HepG2 (cell line): ENCODE results near the gene FBF1. TPM values are rescaled to one million over a fixed set of nuclear protein-coding genes. Genes with fewer than 3 reads are reported as not detected.

Experiments
- ATAC-seq: fragments of 200-7000 bp; cut with Tn5 transposase; 3 replicates; pipeline ENCODE4 v1.9.1; 2020; ENCODE audit warnings: mild to moderate bottlenecking, moderate library complexity
- BruUV-seq: library from RNA; stranded (reverse); fragments of 400-500 nt; replicated peaks from 2 replicates; lab custom pipeline; 2021; lab: Mats Ljungman, UMichigan
- CTCF ChIA-PET: fragments of 300-600 bp; formaldehyde crosslinking; extraction: SDS; loops from one replicate; lab custom pipeline; 2021; ENCODE audit warnings: low total read pairs, inconsistent platforms, low intra/inter-chr PET ratio; lab: Yijun Ruan, JAX
- POLR2A ChIA-PET: fragments of 350-600 bp; sonication (Branson Sonifier 250); formaldehyde crosslinking; loops from one replicate; lab custom pipeline; 2020; ENCODE audit warnings: antibody characterized with exemption, inconsistent platforms; lab: Yijun Ruan, JAX
- DNase-seq: peaks from one replicate; pipeline ENCODE4 v3.0.0-alpha.2; 2015; ENCODE audit warnings: low spot score
- FAIRE-seq: peaks from 3 replicates; lab custom pipeline; 2011; peaks lifted over from hg19 to GRCh38; lab: Jason Lieb, UNC
- H2AFZ ChIP-seq: one replicate; pipeline ENCODE4 v1.6.1; 2011; ENCODE audit warnings: low read length, inconsistent platforms
- H3K27ac ChIP-seq: fragments of 300-600 bp; 3 replicates; pipeline ENCODE4 v1.8.0; 2011; ENCODE audit warnings: mixed run types, mild to moderate bottlenecking, mixed read lengths, low read length, inconsistent platforms; ENCODE audit not compliant: insufficient read depth; ENCODE audit errors: extremely low read length
- H3K27me3 ChIP-seq, 2 experiments: fragments of 200-600 bp in 1 of 2; 2 replicates in 1 of 2; 3 replicates in 1 of 2; pipeline versions ENCODE4 v1.6.0 to v1.8.0; 2011; ENCODE audit warnings: low read length in 2 of 2, mild to moderate bottlenecking in 2 of 2, moderate library complexity in 2 of 2, inconsistent platforms in 1 of 2; ENCODE audit not compliant: insufficient read depth in 2 of 2, control insufficient read depth in 1 of 2
- H3K36me3 ChIP-seq, 2 experiments: fragments of 200-600 bp in 1 of 2; replicated peaks in 1 of 2; 2 replicates in 1 of 2; 3 replicates in 1 of 2; pipeline versions ENCODE4 v1.5.1 to v1.8.0; 2011; ENCODE audit warnings: low read length in 2 of 2, inconsistent platforms in 1 of 2; ENCODE audit not compliant: insufficient read depth in 2 of 2, control insufficient read depth in 1 of 2
- H3K4me1 ChIP-seq: 2 replicates; pipeline ENCODE4 v1.5.1; 2012; ENCODE audit warnings: low read length, inconsistent platforms; ENCODE audit not compliant: insufficient read depth
- H3K4me2 ChIP-seq: 2 replicates; pipeline ENCODE4 v1.6.0; 2011; ENCODE audit warnings: low read depth, low read length, inconsistent platforms
- H3K4me3 ChIP-seq, 3 experiments: fragments of 200-600 bp in 1 of 3; sonication (generic), shearing (Covaris generic) in 1 of 3; replicated peaks in 1 of 3; 2 replicates each; pipeline ENCODE4 v1.5.1; 2011 to 2016; ENCODE audit warnings: low read length in 3 of 3, inconsistent platforms in 2 of 3, low read depth in 2 of 3, mild to moderate bottlenecking in 2 of 3, control low read depth in 1 of 3, mixed read lengths in 1 of 3; ENCODE audit not compliant: insufficient read depth in 1 of 3
- H3K79me2 ChIP-seq: one replicate; pipeline ENCODE4 v1.6.1; 2011; ENCODE audit warnings: low read length, inconsistent platforms; ENCODE audit not compliant: insufficient read depth
- H3K9ac ChIP-seq: 2 replicates; pipeline ENCODE4 v1.6.0; 2011; ENCODE audit warnings: mild to moderate bottlenecking, low read depth, low read length, inconsistent platforms; ENCODE audit not compliant: insufficient read depth
- H3K9me3 ChIP-seq: 2 replicates; pipeline ENCODE4 v1.5.1; 2012; ENCODE audit warnings: mild to moderate bottlenecking, low read length
- H4K20me1 ChIP-seq: 2 replicates; pipeline ENCODE4 v1.6.0; 2011; ENCODE audit warnings: inconsistent platforms, mild to moderate bottlenecking, low read length, moderate library complexity; ENCODE audit not compliant: insufficient read depth
- ATM ChIP-seq: fragments of 450-650 bp; IDR thresholded peaks from 2 replicates; pipeline ENCODE4 v1.7.1; 2017; ENCODE audit warnings: mild to moderate bottlenecking, borderline replicate concordance
- KIAA2018 ChIP-seq: sonication (generic); formaldehyde crosslinking; IDR thresholded peaks from 2 replicates; pipeline ENCODE4 v1.5.0; 2020; ENCODE audit warnings: mild to moderate bottlenecking, missing genetic modification reagents, borderline replicate concordance
- RNF219 ChIP-seq: sonication (generic); formaldehyde crosslinking; IDR thresholded peaks from 2 replicates; pipeline ENCODE4 v1.5.0; 2020; ENCODE audit warnings: mild to moderate bottlenecking, missing genetic modification reagents
- SNAI1 ChIP-seq: sonication (generic); formaldehyde crosslinking; IDR thresholded peaks from 2 replicates; pipeline ENCODE4 v1.5.0; 2020; ENCODE audit warnings: mild to moderate bottlenecking, missing genetic modification reagents, borderline replicate concordance
- ZBTB39 ChIP-seq: sonication (generic); formaldehyde crosslinking; IDR thresholded peaks from 2 replicates; pipeline ENCODE4 v1.5.0; 2020; ENCODE audit warnings: missing genetic modification reagents
- ZNF414 ChIP-seq: sonication (generic); formaldehyde crosslinking; IDR thresholded peaks from 2 replicates; pipeline ENCODE4 v1.5.0; 2020; ENCODE audit warnings: missing genetic modification reagents
- WGBS: methylation state at CpG from one replicate; pipeline ENCODE4 v1.1.6; 2017; ENCODE audit warnings: low lambda C conversion rate; 5-methylcytosine and 5-hydroxymethylcytosine counted together
- in situ Hi-C: cut with HindIII; loops from 2 replicates; pipeline ENCODE4 v1.10.0; 2017; ENCODE audit warnings: low pct_unique_long_range_greater_than_20kb; ENCODE audit not compliant: extremely low pct_ligation_motif_present
- intact Hi-C: fragments of 100-400 bp; cut with micrococcal nuclease; formaldehyde crosslinking; loops from one replicate; pipeline ENCODE4 v1.10.0; 2022; ENCODE audit not compliant: unreplicated experiment
- polyA plus RNA-seq, 8 experiments: library from polyadenylated mRNA; depleted of rRNA in 3 of 8; stranded (reverse) in 7 of 8; unstranded in 1 of 8; fragments of >200 nt; fragmentation: Illumina TruSeq in 4 of 8; extraction: Trizol in 4 of 8; gene quantifications; 2 replicates each; pipeline versions ENCODE4 v1.2.1 to v1.2.3, GENCODE V29; 2011 to 2016; ENCODE audit warnings: low read depth in 4 of 8, missing spikeins in 1 of 8, mixed read lengths in 1 of 8; ENCODE audit not compliant: insufficient read depth in 1 of 8
- total RNA-seq, 5 experiments: library from RNA; depleted of rRNA; stranded (reverse); fragments of >200 nt; fragmentation: Illumina TruSeq; extraction: Trizol; gene quantifications; 2 replicates each; pipeline ENCODE4 v1.2.3, GENCODE V29; 2016; ENCODE audit warnings: low read depth in 1 of 5

The FBF1 gene
- total and polyA plus RNA-seq, 2 of the 13 experiments (the other 11 are each of a cell fraction or from before 2014, with no cell fraction given), result 2.4 to 8.1 TPM

GRCh38 chr17:75987041-75987440 is 46.2 kb upstream of the FBF1 start:
- DNase-seq, result no peak
- no TSS peak for BruUV-seq
- intact Hi-C loops (no loop called here), in situ Hi-C loops (no loop called here)
- WGBS, result 97% methylated on average over 4 of the region's 4 CpGs
- no peaks in the 10 kb centered on the region for H3K27me3 ChIP-seq
- ChIA-PET POLR2A (interaction anchor here (1.2 kb wide), 1 partner anchor 9 kb away, joined by 3 read pairs; the partner anchor contains the start of genes ACOX1 and TEN1), CTCF (no interaction called here)
- no peak for TF ChIP-seq ZBTB39 (CRISPR knock-in tag)
- TF ChIP-seq ATM, result no peak
- TF ChIP-seq ZNF414, result no peak
- TF ChIP-seq SNAI1 (CRISPR knock-in tag), result no peak
- no peak for TF ChIP-seq KIAA2018 (CRISPR knock-in tag)
- TF ChIP-seq RNF219 (CRISPR knock-in tag), result no peak
- no peaks in the 10 kb centered on the region for H3K79me2 ChIP-seq
- H3K4me2 ChIP-seq, result no peak overlapping the region
- H3K9me3 ChIP-seq, result no peaks in the 10 kb centered on the region
- no peak for ATAC-seq
- no peak for FAIRE-seq
- no peaks in the 10 kb centered on the region for H4K20me1 ChIP-seq
- H3K27ac ChIP-seq, result no peak overlapping the region
- H3K4me3 ChIP-seq, result no peak overlapping the region
- H2AFZ ChIP-seq, result no peak overlapping the region
- peaks cover 40% of the 10 kb centered on the region for H3K4me1 ChIP-seq
- H3K36me3 ChIP-seq, result peaks cover 6 to 16% of the 10 kb centered on the region in 2 experiments
- no peak overlapping the region for H3K9ac ChIP-seq
